ENCODE measurements around the gene SNRPD3. TPM values are rescaled to one million over a fixed set of nuclear protein-coding genes. Genes with fewer than 3 reads are reported as not detected.

Gene SNRPD3
- total and polyA plus RNA-seq, 2 donors (not counting 3 experiments of a cell fraction or from before 2014, with no cell fraction given) = 121 to 253 TPM

GRCh38 chr22:24582056-24582814, 26.4 kb downstream of the SNRPD3 start:
- no peaks in the 10 kb centered on the region for H3K9me1 ChIP-seq (replicated peaks; ENCODE audit: control insufficient read depth, extremely low read depth, insufficient read depth, low read length)
- H3K4me1 ChIP-seq (ENCODE audit: control insufficient read depth, extremely low read depth, insufficient read depth, low read length) = no peaks in the 10 kb centered on the region
- H3K9ac ChIP-seq (replicated peaks; ENCODE audit: extremely low read depth, insufficient read depth, low read length) = no peak overlapping the region
- no peak overlapping the region for H3K4me2 ChIP-seq (ENCODE audit: insufficient read depth, low read length)
- H4K20me1 ChIP-seq (replicated peaks; ENCODE audit: control insufficient read depth, extremely low read depth, insufficient read depth, low read length) = no peaks in the 10 kb centered on the region
- H3K4me3 ChIP-seq (replicated peaks in 1 of 3; ENCODE audit: insufficient read depth in 1 of 3, low read depth in 1 of 3, low read length in 3 of 3) = no peak overlapping the region
- H3K9me3 ChIP-seq (replicated peaks; ENCODE audit: control insufficient read depth, insufficient read depth, low read length) = no peaks in the 10 kb centered on the region
- dilution Hi-C loops (cut with MboI; ENCODE audit: extremely low pct_ligation_motif_present, low sequenced_read_pairs) = no loop called here
- no TSS peak for BruUV-seq (replicated peaks)
- no peaks in the 10 kb centered on the region for H3K27me3 ChIP-seq (ENCODE audit: control insufficient read depth in 2 of 2, insufficient read depth in 2 of 2, low read length in 2 of 2)
- DNase-seq (ENCODE audit: low read depth, low spot score) (no peak), FAIRE-seq (no peak)
- intact Hi-C loops (cut with micrococcal nuclease) = no loop called here
- CTCF ChIA-PET = no interaction called here
- TF ChIP-seq CTCF (IDR thresholded peaks at IDR 0.05; ENCODE audit: extremely low read depth in 1 of 2, insufficient read depth in 1 of 2, low read depth in 1 of 2, low read length in 2 of 2) = no peak
- H3K79me2 ChIP-seq (ENCODE audit: control insufficient read depth, insufficient read depth, low read length) = no peaks in the 10 kb centered on the region
- peaks cover 0 to 3% of the 10 kb centered on the region in 2 experiments for H3K36me3 ChIP-seq (ENCODE audit: control insufficient read depth in 2 of 2, extremely low read depth in 1 of 2, insufficient read depth in 2 of 2, low read length in 2 of 2)
- no peak overlapping the region for H2AFZ ChIP-seq (ENCODE audit: low read depth, low read length)
- POLR2A ChIA-PET = no interaction called here
- no peak overlapping the region for H3K27ac ChIP-seq (ENCODE audit: insufficient read depth, low read depth, low read length)

- Histone ChIP-seq H3K36me3 (ENCODE audit: control insufficient read depth in 2 of 2, extremely low read depth in 1 of 2, insufficient read depth in 2 of 2, low read length in 2 of 2) (peaks cover 0 to 3% of the 10 kb centered on the region in 2 experiments), H3K4me3 (replicated peaks in 1 of 3; ENCODE audit: insufficient read depth in 1 of 3, low read depth in 1 of 3, low read length in 3 of 3) (no peak overlapping the region), H3K9ac (replicated peaks; ENCODE audit: extremely low read depth, insufficient read depth, low read length) (no peak overlapping the region), H3K9me3 (replicated peaks; ENCODE audit: control insufficient read depth, insufficient read depth, low read length) (no peaks in the 10 kb centered on the region), H3K4me2 (ENCODE audit: insufficient read depth, low read length) (no peak overlapping the region), H2AFZ (ENCODE audit: low read depth, low read length) (no peak overlapping the region), H3K9me1 (replicated peaks; ENCODE audit: control insufficient read depth, extremely low read depth, insufficient read depth, low read length) (no peaks in the 10 kb centered on the region), H3K27ac (ENCODE audit: insufficient read depth, low read depth, low read length) (no peak overlapping the region), H3K4me1 (ENCODE audit: control insufficient read depth, extremely low read depth, insufficient read depth, low read length) (no peaks in the 10 kb centered on the region), H3K27me3 (ENCODE audit: control insufficient read depth in 2 of 2, insufficient read depth in 2 of 2, low read length in 2 of 2) (no peaks in the 10 kb centered on the region), H4K20me1 (replicated peaks; ENCODE audit: control insufficient read depth, extremely low read depth, insufficient read depth, low read length) (no peaks in the 10 kb centered on the region), H3K79me2 (ENCODE audit: control insufficient read depth, insufficient read depth, low read length) (no peaks in the 10 kb centered on the region)
- no peak for TF ChIP-seq MYC (IDR thresholded peaks at IDR 0.05; ENCODE audit: low read depth, low read length)
- no peak for TF ChIP-seq MAX (IDR thresholded peaks at IDR 0.05; ENCODE audit: insufficient read depth, insufficient read length)
- TF ChIP-seq GATA2 (IDR thresholded peaks at IDR 0.05; ENCODE audit: insufficient read depth, insufficient read length, low read depth, low read length) = no peak
- no peak for TF ChIP-seq POLR2A (IDR thresholded peaks at IDR 0.05; ENCODE audit: low read depth, low read length)
- TF ChIP-seq FOS (IDR thresholded peaks at IDR 0.05; ENCODE audit: borderline replicate concordance, insufficient read depth, low read length) = no peak
- no peak for TF ChIP-seq CTCF (IDR thresholded peaks at IDR 0.05; ENCODE audit: extremely low read depth in 1 of 2, insufficient read depth in 1 of 2, low read depth in 1 of 2, low read length in 2 of 2)
- no peak for TF ChIP-seq JUN (IDR thresholded peaks at IDR 0.05; ENCODE audit: borderline replicate concordance, insufficient read depth, insufficient read length, low read depth)
- no peak for TF ChIP-seq POLR2AphosphoS5 (IDR thresholded peaks at IDR 0.05; ENCODE audit: insufficient read depth, low read depth, low read length)
- no peak for TF ChIP-seq EZH2 (IDR thresholded peaks at IDR 0.05; ENCODE audit: borderline replicate concordance, low read depth, low read length, severe bottlenecking)
- no peak for FAIRE-seq
- dilution Hi-C loops (cut with MboI; ENCODE audit: extremely low pct_ligation_motif_present, low sequenced_read_pairs) (no loop called here), intact Hi-C loops (cut with micrococcal nuclease) (no loop called here)
- ChIA-PET CTCF (interaction anchor here (0.9 to 2.2 kb wide), 3 partner anchors 10 to 189 kb away, joined by 3 to 7 read pairs (median 3); partner anchors contain the start of gene LRRC75B), POLR2A (no interaction called here)
- no peak for DNase-seq (ENCODE audit: low read depth, low spot score)
- BruUV-seq (replicated peaks) = no TSS peak
Measured at GRCh38 chr22:24583221-24584165, 27.7 kb downstream of the SNRPD3 start.

Measured in endothelial cell of umbilical vein (primary cell).